UCSD-AML1 (cell line): ENCODE data around the gene EIPR1.

Source experiments
- DNase-seq: peaks from one replicate; lab custom pipeline; 2025; ENCODE audit not compliant: unreplicated experiment; lab: John Stamatoyannopoulos, UW

Gene EIPR1

DNA sequence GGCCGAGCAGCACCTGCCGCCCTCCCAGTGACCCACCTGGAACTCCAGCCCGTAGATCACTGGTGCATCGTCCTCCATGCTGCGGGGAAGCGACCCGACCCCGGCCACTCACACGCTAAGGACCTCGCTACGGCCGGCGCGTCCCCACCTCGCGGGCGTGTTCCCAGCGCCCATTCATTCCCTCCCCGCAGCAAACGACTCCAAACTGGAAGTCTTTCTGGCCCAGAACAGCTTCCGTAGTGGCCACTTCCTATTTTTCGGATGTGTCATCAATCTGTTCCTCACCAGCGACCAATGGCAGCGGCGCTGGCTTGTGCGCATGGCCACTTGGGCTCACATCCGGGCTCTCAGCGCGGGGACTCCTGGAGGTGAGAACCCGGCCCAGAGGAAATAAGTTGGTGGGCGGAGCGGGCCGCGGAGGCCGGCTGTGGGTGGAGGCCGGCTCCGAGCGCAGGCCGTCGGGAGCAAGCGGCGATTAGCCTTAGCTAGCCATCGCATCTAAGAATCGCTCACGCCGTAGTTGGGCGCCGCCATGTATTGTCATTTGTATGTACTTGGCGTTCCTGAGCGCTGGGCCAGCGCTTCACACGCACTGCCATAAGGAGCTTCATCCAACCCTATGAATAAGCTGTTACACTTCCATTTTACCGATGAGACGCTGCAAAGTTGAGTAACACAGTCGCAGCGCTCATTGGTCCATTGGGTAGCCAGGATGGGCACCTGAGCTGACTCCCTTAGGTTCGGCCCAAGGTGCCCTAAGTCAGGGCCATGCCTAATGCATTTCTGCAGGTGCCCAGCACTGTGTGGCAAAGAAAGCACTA lies at the start of gene EIPR1:
EIPR1 (minus strand) TSS at position 207 of the 821 bp plus-strand sequence; CDS start at position 78, 129 bp downstream.
- peak; percentile 98 for DNase-seq

DNA sequence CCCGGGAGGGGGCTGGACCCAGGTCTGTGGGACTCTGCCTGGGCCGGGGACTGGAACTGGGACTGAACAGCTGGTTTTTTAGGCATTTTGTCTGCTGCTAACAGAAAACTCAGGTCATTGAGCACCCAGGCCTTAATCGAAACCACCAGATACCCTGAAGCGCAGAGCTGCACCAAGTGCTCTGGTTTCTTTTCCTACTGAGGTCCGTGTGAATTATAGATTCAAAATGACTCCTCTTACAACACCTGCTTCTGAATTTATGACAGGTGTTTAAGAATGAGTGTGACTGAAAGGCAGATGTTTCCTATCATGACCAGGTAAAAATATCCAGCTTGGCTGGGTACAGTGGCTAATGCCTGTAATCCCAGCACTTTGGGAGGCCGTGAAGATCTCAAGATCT lies 49.7 kb upstream of the EIPR1 start:
- DNase-seq = no peak

DNA sequence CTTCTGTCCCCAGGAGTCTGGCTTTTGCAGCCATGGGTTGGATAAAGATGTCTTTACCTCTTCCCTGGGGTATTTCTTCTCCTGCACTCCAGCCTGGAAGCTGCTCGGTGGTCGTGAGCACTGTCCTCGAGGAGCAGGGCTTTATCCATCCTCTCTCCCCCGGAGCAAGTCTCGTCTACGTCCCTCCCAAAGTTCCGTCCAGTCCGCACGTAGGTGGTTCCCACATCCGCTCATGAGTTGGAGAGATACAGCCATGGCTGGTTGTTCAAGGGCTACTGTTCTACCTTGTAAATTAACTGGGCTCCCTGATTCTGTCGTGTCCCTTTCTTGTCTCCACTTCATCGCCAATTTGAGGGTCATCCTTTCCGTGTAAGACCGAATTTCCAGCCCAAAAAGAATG lies 49.0 kb upstream of the EIPR1 start:
- no peak for DNase-seq

DNA sequence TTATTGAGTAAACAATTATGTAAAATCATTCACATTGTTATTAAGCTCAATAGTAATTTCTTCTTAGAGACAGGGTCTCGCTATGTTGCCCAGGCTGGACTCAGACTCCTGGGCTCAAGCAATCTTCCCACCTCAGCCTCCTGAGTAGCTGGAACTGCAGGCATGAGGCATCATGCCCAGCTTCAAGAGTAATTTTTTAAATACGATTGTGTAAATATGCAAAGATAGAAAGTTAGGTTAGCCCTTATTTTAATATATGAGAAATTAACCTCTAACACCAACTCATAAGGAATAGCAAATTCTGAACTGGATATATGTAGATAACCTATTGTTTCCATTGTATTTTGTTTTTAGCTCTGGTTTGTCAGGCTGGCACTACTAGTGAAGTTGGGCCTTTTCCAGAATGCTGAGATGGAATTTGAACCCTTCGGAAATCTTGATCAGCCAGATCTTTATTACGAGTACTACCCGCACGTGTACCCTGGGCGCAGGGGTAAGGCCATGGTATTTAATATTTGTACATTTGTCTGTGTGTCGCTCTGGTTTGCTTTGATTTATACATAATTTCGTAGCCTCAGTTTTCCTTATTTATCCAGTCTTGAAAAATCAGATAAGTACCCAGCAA lies 46.7 kb upstream of the EIPR1 start:
- DNase-seq = no peak

DNA sequence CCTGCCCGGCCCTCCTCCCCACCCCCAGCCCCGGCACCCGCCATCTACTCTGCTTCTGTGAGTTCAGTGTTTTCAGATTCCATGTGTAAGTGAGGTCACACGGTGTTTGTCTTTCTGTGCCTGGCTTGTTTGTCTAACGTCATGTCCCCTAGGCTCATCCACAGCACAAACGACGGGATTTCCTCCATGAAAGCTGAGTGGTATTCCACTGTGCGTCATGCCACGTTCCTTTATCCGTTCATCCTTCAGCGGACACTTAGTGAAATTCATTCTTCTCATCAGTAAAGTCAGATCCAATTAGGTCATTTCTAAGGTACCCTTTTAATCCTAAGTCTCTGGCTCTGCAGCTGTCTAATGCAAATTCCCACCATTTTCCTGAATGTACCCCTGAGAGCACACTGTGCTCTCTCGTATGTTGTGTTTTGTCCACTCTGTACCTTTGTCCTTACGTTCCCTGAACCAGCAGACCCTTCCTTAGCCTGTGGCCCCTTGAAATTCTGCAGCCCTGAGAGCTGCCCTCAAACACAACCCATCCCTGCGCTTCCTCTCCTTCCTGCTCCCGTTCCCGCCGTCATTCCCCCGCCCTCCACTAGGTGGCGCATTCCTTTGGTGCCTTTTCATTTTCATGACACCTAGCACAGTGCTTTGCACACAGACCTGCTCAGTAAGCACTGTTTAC lies 46.0 kb upstream of the EIPR1 start:
- DNase-seq = peak; percentile 61

DNA sequence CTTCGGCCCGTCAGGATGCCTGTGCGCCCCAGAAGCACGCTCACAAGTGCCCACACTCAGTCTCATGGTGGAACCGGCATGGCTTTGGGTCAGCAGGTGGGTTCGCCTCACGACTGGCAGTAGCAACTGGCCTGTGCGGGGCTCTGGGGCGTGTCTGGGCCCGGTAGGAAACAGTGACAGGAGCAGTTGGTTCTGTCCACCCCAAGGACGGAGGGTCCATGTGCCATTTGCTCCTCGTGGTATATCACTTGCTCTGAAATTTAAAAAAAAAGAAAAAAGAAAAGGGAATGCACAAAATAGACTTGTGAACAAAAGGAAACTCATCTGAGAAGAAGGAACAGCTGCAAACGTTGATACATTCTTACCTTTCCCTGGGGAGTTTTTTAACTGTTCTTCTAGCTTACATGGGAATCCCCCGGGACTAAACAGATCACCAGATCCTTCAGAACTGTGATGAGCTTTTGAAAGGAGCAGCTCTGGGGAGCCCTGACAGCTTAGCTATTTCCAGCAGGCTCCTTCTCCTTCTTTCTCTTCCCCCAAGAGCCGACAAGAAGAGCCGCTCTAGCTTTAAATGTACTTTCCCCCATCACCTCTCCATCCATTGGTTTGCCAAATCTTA lies 44.7 kb upstream of the EIPR1 start:
- DNase-seq = no peak

DNA sequence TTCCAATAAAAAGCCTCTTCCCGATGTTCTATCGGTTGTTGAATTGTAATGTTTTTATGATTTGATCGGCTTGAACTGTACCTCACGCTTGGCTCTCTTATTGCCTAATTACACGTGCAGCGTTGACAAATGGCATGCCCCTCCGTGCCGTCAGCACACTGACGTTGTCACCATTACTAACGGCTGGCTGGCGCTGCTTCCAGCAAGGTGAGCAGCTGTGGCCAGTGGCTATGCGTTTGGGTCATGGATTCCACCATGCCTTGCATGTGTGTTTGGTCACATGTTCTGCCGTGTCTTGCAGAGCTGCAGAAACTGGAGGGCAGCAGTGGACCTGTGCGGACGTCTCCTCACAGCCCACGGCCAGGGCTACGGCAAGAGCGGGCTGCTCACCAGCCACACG lies 44.0 kb upstream of the EIPR1 start:
- no peak for DNase-seq

DNA sequence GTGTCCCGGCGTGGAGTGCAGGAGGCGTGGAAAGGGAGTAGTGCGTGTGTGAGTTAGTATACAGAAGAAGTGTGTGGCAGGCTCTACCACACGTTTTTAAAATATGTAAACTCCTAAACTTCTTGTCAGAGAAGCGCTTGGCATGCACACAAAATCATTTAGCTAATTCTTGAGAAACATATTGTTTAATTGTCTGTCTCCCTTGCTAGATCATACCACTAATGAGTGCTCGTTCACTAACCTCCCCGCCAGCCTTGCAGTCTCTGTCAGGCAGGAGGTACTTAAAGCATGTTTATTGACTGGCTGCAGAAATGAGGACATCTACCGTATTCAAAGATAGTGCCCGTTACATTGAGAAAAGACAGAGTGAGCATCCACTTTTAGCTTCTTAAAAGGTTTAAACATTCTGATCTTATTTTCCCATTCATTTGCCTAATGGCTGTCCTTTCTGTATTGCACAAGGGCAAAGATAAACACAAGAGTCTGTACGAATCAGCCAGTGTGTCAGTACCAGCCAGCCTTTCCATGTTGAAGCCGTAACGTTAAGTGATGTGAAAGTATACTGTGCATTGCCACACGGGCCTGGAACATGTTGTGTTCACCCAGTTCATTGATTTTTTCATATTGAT lies 43.3 kb upstream of the EIPR1 start:
- DNase-seq = no peak

DNA sequence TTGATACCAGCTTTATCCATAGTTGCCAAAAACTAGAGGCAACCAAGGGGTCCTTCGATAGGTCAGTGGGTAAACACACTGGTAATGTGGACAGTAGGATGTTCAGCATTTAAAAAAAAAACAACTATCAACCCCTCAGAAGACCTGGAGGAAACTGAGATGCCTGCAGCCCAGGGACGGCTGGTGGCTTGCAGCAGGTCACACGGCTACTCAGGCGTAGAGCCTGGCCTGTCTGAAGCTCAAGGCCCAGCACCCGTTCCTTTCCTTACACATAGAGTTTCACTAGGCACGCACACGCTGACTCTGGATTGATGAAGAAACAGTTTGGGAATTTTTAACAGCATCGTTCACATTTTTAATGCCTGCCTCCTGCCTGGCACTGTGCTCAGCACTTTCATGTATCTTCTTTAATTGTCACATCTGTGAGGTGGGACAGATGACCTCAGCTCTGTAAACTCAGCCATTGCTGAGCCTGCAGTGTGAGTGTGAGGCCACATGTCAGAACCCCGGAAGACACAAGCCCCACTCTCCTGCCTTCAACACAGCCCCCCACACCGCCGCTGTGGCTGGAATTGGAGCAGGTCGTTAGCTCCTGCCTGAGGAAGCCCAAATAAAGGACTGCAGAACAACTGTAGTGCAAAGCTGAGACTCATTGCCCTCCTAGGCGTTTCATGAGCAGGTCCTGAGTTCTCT lies 42.6 kb upstream of the EIPR1 start:
- no peak for DNase-seq

DNA sequence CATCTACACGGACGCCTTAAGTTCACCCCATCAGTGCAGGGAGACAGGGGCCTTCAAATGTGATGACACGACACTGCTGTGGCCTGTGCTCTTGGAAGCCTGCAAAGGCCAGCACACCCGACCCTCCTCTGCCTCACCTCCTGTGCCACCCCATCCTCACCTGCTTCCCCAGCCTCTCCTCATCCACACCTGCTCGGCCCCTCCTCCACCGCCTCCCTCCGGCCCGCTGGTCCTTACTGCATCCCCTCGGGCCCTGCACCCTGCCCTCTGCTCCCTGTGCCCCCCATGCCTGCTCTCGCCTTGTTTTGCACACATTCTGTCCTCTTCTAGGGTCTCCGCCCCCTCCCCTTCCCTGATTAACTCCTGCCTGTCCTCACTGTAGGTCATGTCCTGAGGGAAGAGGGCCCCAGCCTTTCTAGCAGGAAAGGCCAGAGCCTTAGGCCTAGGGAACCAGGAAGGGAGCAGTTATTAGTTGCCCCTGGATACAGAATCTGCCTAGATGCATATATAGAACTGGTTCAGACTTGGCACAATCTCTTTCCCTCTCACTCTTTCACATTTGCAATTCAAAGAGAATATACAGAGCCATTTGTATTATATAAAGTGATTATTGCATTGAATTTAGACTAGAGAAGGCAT lies 41.3 kb upstream of the EIPR1 start:
- no peak for DNase-seq

DNA sequence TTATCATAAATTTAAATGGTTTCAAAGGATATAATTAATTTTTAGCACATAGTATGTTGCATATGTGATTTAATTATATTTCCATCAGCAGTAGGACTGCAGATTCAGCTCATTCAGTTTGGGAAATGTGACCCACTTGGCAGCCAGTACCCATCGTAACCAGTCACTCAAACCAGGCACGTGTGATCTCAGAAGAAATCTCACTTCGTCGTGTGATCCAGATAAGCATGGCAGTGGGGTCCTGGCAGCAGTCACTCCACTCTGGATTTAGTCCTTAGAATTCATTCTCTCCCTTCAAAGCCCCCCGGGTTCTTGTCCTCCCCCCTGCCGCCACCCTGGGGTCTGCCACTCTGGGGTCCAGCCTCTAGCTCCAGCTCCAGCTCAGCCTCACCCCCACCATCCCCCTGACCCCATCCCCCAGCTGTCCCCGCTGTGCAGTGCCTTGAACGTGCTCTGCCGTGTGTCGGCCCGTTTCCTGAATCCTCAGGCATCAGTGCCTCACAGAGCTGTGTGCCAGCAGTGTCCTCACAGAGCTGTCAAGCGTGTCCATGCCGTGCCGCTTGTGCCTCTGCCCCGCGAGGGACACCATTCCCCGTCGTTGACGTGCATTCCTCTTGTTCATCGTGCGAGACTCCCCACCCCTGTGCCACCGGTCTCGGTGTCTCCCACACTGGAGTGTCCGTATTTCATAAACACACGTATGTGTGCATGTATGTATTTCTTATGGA lies 36.7 kb upstream of the EIPR1 start:
- no peak for DNase-seq

DNA sequence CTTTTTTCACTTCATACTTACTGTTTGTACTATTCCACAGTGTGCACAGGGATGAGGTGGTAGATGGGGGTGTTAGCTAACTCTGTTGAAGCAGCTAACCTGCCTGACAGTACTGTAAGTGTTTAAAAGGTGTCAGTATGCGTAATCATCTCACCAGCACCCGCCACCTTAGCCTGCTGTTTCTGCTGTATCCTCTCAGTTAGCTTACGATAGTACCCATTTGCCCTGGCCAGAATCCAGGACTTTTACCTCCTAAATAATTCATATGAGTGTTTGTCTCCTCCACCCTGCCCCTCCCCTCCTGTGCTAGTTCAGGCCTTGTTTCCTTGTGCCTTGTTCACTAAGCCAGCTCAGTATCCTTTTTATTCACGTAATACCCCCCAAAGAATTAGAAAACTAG lies 36.1 kb upstream of the EIPR1 start:
- DNase-seq = no peak

DNA sequence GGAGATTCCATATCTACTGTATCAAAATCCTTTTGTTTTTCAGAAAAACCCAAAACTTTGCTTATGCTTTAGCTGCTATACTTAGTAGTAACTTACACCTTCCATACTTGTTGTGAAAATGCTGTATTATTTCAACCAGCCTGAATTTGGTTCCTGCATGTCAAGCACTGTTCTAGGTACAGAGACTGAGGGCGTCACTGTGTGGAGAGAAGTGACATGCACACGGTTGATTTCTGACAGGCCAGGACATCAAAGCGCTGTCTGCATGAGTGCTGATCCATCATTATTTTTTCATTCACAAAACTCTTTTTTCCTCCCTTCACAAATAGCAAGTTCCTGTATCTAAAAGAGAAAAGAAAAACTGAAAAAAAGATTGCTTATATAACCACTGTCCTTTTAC lies 33.5 kb upstream of the EIPR1 start:
- no peak for DNase-seq

DNA sequence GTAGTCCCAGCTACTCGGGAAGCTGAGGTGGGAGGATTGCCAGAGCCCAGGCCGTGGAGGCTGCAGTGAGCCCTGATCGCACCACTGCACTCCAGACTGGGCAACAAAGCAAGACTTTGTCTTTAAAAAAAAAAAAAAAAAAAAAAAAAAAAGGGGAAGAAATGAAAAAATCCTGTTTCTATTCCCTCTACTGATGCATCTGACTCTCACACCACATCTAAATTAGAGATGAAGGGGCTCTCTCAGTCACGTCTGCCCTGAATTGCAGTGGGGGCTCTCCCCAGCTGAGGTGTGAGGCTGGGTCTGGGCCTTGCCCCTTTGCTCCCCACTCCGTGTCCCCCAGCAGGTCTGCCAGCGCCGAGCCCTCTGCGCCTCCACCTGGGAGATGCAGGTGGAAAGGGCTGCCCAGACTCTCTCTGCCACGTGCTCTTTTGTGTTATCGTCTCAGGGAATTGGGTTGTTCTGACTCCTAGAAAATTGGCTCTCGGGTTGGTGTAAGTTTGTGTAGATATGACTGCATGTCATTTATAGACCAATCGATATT lies 32.1 kb upstream of the EIPR1 start:
- DNase-seq = no peak

DNA sequence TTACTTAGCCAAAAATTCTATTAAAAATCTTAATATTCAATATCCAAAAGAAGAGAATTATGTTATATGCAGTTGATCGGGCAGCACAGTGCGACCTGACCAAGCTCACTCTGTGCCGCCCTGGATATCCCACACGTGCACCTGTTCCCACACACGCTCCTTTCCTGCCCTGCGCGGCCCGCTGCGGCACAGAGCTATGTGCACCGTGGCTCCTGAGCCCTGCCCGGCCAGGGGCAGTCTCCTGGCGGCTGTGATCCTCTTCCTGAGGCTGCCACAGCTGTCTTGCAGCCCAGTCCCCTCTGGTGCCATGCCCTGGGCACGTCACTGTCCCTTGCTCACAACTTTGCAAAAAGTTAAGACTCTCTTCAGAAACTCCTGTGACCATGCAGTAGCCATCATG lies 31.2 kb upstream of the EIPR1 start:
- DNase-seq = no peak

DNA sequence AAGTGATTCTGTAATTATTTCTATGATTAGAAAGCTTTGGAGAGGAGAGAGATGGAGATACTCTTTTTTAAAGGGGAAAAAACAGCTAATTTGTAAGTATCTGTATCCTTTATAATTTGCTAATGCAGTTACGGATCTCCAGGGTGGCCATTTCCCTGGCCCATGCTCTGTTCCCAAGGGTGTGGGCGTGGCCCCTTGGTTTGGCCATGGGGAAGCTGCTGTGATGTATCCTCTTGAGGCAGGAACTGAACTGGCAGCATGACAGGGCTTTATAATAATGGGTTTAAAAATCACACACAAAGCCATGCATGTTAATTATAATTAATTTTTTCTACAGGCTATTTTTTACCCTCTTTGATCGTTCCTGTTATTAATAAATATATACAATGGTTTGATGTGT lies 28.9 kb upstream of the EIPR1 start:
- DNase-seq = no peak

DNA sequence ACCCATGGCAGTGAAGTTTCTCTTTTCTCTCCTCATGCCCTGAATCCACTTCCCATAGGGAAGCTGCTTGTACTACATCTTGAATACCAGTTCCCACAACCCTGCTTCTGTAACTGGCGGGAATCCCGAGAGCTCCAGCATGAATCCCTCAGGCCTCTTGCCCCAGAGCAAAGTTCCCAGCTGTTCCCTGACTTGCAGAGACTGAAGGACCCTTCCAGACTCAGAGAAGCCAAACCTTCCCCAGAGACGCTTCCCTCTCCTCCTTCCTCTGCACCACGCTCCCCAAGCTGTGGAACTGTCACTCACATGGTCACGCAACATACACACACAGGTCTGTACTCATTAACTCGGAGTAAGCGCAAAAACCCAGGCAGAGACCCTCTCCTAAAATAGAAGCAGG lies 28.3 kb upstream of the EIPR1 start:
- DNase-seq = no peak

DNA sequence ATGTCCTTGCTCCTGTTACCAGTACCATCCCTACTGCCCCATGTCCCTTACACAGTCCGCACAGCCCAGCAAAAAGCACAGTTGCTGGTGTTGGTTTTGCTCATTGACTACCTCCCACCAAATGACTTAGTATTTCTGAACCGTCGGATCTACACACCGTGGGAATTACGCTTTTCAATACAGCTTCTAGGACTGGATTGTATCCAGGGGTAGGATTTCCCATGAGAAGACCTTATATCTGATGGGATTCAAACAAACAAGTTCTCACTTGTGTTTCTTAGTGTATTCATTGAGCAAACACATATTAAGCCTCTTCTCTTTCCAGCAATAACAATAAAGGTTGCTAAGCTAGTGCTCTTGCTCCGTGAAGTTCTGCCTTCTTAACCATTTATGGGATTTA lies 27.7 kb upstream of the EIPR1 start:
- no peak for DNase-seq

DNA sequence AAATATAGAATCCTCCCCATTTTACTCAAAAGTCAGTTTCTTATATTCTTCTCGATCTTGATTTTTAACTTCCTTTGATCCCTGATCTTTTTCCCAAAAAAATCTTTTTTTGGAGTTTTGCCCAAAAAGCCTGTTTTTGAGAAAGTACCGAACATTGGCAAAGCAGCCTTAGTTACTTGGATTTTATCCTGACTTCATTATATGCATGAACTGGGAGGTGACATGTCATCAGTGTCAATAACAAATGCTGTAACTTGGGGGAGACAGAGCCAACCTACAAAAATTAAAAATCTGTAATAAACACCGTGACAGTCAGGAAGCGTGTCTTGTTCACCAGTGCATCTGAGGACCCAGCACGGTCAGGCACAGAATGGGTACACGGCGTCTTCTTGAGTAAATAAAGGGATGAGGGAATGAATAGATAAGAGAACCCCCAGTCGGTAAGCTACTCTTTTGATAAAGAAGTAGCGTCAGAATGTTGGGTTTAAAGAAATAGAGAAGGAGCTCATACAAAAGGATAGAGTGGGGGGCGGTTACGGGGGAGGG lies 26.8 kb upstream of the EIPR1 start:
- no peak for DNase-seq
